Smooth muscle cell (in vitro differentiated cells): ENCODE measurements around the gene ABCC4. TPM values are rescaled to one million over a fixed set of nuclear protein-coding genes. Genes with fewer than 3 reads are reported as not detected.

Experiments
- DNase-seq: peaks from one replicate; lab custom pipeline; 2025; ENCODE audit not compliant: unreplicated experiment; lab: John Stamatoyannopoulos, UW
- H2AFZ ChIP-seq: fragments of 200-600 bp; sonication (generic); 2 replicates; pipeline ENCODE4 v1.6.0; 2016; ENCODE audit warnings: antibody characterized with exemption, low read depth, mild to moderate bottlenecking
- H3F3A ChIP-seq: fragments of 200-600 bp; sonication (generic); 2 replicates; pipeline ENCODE4 v1.6.0; 2017; ENCODE audit warnings: antibody characterized with exemption, low read depth
- H3K27ac ChIP-seq: fragments of 200-600 bp; sonication (generic); 2 replicates; pipeline ENCODE4 v1.5.1; 2016; ENCODE audit warnings: low read depth, mild to moderate bottlenecking
- H3K27me3 ChIP-seq: fragments of 200-600 bp; sonication (generic); 2 replicates; pipeline ENCODE4 v1.6.1; 2016; ENCODE audit warnings: low read depth, mild to moderate bottlenecking
- H3K36me3 ChIP-seq: fragments of 200-600 bp; sonication (generic); 2 replicates; pipeline ENCODE4 v1.5.1; 2016; ENCODE audit warnings: low read depth
- H3K4me1 ChIP-seq: fragments of 200-600 bp; sonication (generic); 2 replicates; pipeline ENCODE4 v1.5.1; 2016; ENCODE audit warnings: low read depth
- H3K4me2 ChIP-seq: fragments of 200-600 bp; sonication (generic); 2 replicates; pipeline ENCODE4 v1.6.0; 2016; ENCODE audit warnings: mild to moderate bottlenecking
- H3K4me3 ChIP-seq: fragments of 200-600 bp; sonication (generic); 2 replicates; pipeline ENCODE4 v1.5.1; 2016; ENCODE audit warnings: mild to moderate bottlenecking
- H3K79me2 ChIP-seq: fragments of 200-600 bp; sonication (generic); 2 replicates; pipeline ENCODE4 v1.6.0; 2016; ENCODE audit warnings: low read depth, mild to moderate bottlenecking
- H3K9ac ChIP-seq: fragments of 200-600 bp; sonication (generic); 2 replicates; pipeline ENCODE4 v1.6.0; 2016; ENCODE audit warnings: low read depth
- H3K9me3 ChIP-seq: fragments of 200-600 bp; sonication (generic); replicated peaks from 2 replicates; pipeline ENCODE4 v1.5.1; 2016; ENCODE audit warnings: low read depth
- H4K20me1 ChIP-seq: fragments of 200-600 bp; sonication (generic); 2 replicates; pipeline ENCODE4 v1.6.0; 2016; ENCODE audit warnings: low read depth
- WGBS: methylation state at CpG from one replicate; pipeline ENCODE4 v1.1.7; 2016; ENCODE audit warnings: low lambda C conversion rate; 5-methylcytosine and 5-hydroxymethylcytosine counted together
- polyA plus RNA-seq: library from polyadenylated mRNA; unstranded; fragments of >200 nt; fragmentation: Nextera tagmentation; extraction: Ambion mirVana; gene quantifications from 2 replicates; pipeline ENCODE4 v1.2.1, GENCODE V29; 2016
- total RNA-seq: library from RNA; depleted of rRNA; stranded (reverse); fragments of >200 nt; gene quantifications from 2 replicates; pipeline ENCODE4 v1.2.3, GENCODE V29; 2014
- TF ChIP-seq, protein P1 (sequence below): fragments of 200-600 bp; sonication (generic); IDR thresholded peaks from 2 replicates; pipeline ENCODE4 v1.5.1; 2017; ENCODE audit warnings: borderline replicate concordance, mild to moderate bottlenecking, antibody characterized with exemption; ENCODE audit not compliant: insufficient read depth, poor library complexity, severe bottlenecking

Gene ABCC4
- total and polyA plus RNA-seq, 2 experiments from 2014 or later, result 11.9 to 37.7 TPM

DNA sequence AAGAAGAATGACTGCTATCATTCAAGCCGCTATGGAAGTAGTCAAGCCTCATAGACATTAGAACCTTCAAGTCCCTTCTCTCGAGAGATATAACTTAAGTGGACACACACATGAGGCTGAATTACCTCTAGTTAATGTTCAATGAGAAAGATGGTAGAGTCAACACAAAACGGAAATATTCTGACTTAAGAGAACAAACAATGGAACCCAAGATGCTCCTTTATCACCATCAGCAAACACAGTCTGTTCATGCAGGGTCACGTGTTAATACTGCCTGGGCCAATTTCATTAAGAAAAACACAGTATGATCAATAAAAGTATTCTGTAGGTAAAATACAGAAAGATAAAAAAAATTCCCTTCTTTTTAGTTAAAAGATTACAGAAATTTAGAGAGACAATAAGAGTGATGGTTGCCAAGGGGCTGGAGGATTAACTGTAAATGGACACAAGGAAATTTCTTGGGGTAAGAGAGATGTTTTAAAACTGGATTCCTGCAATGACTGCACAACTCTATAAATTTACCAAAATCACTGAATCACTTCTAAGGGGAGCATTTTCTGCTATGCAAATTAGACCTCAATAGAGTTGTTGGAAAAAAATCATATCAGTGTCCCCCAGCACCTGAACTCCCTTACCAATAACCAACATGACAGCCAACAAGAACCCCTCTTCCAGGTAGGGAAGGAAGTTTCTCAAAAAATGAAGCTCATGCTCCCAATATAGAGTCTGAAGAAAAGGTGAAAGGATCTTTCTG, 256.6 kb downstream of the ABCC4 start:
- Histone ChIP-seq H3K4me2 (no peak overlapping the region), H3F3A (no peaks in the 10 kb centered on the region), H3K4me3 (no peak overlapping the region), H3K36me3 (peaks cover 14% of the 10 kb centered on the region), H3K9me3 (no peaks in the 10 kb centered on the region), H3K79me2 (no peaks in the 10 kb centered on the region), H3K27me3 (no peaks in the 10 kb centered on the region), H4K20me1 (no peaks in the 10 kb centered on the region), H2AFZ (no peak overlapping the region), H3K27ac (no peak overlapping the region), H3K4me1 (no peaks in the 10 kb centered on the region), H3K9ac (no peak overlapping the region)
- 91% methylated on average over 4 of the region's 4 CpGs for WGBS
- DNase-seq, result no peak
- TF ChIP-seq, protein P1, sequence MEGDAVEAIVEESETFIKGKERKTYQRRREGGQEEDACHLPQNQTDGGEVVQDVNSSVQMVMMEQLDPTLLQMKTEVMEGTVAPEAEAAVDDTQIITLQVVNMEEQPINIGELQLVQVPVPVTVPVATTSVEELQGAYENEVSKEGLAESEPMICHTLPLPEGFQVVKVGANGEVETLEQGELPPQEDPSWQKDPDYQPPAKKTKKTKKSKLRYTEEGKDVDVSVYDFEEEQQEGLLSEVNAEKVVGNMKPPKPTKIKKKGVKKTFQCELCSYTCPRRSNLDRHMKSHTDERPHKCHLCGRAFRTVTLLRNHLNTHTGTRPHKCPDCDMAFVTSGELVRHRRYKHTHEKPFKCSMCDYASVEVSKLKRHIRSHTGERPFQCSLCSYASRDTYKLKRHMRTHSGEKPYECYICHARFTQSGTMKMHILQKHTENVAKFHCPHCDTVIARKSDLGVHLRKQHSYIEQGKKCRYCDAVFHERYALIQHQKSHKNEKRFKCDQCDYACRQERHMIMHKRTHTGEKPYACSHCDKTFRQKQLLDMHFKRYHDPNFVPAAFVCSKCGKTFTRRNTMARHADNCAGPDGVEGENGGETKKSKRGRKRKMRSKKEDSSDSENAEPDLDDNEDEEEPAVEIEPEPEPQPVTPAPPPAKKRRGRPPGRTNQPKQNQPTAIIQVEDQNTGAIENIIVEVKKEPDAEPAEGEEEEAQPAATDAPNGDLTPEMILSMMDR, result no peak

DNA sequence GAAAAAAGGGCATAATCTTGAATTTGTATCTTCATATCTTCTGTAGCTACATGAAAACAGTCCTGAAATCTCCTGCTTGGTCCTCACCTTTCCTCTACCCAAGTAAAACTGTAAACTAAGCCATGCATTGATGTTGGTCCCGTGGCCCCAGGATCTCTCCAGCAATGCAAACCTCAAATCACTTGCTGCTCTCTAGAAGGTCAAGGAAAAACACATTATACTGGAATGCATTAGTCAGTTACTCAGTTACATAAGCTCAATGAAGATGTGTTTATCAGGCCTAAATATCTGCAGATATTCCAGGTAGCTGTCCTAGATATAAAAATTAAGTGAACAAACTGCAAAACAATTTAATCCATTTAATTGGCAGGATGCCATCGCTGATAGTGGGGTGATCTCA, 261.8 kb downstream of the ABCC4 start:
- Histone ChIP-seq H3K4me2 (no peak overlapping the region), H4K20me1 (no peaks in the 10 kb centered on the region), H2AFZ (no peak overlapping the region), H3K4me3 (no peak overlapping the region), H3K27ac (no peak overlapping the region), H3K36me3 (peaks cover 14% of the 10 kb centered on the region), H3K27me3 (no peaks in the 10 kb centered on the region), H3K9ac (no peak overlapping the region), H3K4me1 (peaks cover 8% of the 10 kb centered on the region), H3K9me3 (no peaks in the 10 kb centered on the region), H3F3A (no peaks in the 10 kb centered on the region), H3K79me2 (no peaks in the 10 kb centered on the region)
- no peak for DNase-seq
- TF ChIP-seq, protein P1, result no peak
- WGBS, result 94% methylated on average over 2 of the region's 2 CpGs

DNA sequence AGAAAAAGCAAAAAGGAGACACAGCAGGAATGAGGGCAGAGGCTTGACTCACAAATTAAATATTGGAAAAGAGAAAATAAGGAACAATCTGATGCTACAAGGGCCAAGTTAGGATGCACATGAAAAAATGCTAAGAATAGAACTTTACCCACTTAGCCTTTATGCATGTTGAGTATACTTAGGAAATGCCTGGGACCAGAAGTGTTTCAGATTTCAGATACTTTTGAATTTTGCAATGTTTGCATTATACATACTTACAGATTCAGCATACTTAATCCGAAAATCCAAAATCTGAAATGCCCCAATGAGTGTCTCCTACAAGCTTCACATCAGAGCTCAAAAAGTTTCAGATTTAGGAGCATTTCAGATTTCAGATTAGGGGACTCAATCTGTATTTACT, 262.3 kb downstream of the ABCC4 start:
- Histone ChIP-seq H3F3A (no peaks in the 10 kb centered on the region), H3K4me1 (peaks cover 8% of the 10 kb centered on the region), H3K27me3 (no peaks in the 10 kb centered on the region), H3K4me2 (no peak overlapping the region), H3K27ac (no peak overlapping the region), H2AFZ (no peak overlapping the region), H3K9ac (no peak overlapping the region), H3K9me3 (no peaks in the 10 kb centered on the region), H3K4me3 (no peak overlapping the region), H3K36me3 (peaks cover 9% of the 10 kb centered on the region), H4K20me1 (no peaks in the 10 kb centered on the region), H3K79me2 (no peaks in the 10 kb centered on the region)
- WGBS, result 100% methylated on average over 1 of the region's 1 CpG
- no peak for DNase-seq
- TF ChIP-seq, protein P1, result no peak
